A673 (cell line): ENCODE results near the gene KCNK1.

Source experiments
- EZH2 ChIP-seq: fragments of 200-600 bp; sonication (generic); IDR thresholded peaks from 2 replicates; pipeline ENCODE4 v1.6.1; 2017; ENCODE audit warnings: borderline replicate concordance, low read depth, mild to moderate bottlenecking, mixed read lengths, antibody characterized with exemption, low read length; ENCODE audit not compliant: poor library complexity, severe bottlenecking
- TF ChIP-seq, protein P1 (sequence below): fragments of 300-800, 200-600 bp; sonication (generic); conservative IDR thresholded peaks from 2 replicates; pipeline ENCODE4 v1.5.1; 2017; ENCODE audit warnings: low read depth, mild to moderate bottlenecking, antibody characterized with exemption, low read length, moderate library complexity, mixed read lengths

DNA sequence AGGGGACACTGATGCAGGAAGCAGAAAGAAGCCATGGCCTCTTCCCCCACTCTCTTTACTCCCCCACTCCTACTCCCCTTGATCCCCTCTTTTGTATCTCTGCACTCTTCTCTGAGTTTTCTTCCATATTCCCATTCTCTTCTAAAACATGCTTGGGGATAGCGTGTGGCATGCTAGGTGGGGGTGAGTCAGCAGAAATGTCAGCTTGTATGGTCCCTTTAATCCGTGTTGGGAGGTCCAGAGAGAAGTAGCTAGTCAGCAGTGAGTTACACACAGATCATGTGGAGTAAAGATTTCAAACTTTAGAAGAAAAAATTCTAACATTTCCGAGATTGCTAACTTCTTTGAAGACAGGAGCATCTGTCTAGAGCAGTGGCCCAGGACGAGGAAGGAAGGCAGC lies 4.0 kb upstream of the KCNK1 start:
- TF ChIP-seq, protein P1, sequence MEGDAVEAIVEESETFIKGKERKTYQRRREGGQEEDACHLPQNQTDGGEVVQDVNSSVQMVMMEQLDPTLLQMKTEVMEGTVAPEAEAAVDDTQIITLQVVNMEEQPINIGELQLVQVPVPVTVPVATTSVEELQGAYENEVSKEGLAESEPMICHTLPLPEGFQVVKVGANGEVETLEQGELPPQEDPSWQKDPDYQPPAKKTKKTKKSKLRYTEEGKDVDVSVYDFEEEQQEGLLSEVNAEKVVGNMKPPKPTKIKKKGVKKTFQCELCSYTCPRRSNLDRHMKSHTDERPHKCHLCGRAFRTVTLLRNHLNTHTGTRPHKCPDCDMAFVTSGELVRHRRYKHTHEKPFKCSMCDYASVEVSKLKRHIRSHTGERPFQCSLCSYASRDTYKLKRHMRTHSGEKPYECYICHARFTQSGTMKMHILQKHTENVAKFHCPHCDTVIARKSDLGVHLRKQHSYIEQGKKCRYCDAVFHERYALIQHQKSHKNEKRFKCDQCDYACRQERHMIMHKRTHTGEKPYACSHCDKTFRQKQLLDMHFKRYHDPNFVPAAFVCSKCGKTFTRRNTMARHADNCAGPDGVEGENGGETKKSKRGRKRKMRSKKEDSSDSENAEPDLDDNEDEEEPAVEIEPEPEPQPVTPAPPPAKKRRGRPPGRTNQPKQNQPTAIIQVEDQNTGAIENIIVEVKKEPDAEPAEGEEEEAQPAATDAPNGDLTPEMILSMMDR: no peak
- TF ChIP-seq EZH2: no peak
